ENCODE results near the gene ARL16.

The ARL16 gene

GRCh38 chr17:81683584-81684441, at the start of gene ARL16, which contains the start of gene HGS:
Gene ARL16 (minus strand): TSS chr17:81683797. CDS start chr17:81683753, 44 bp downstream.
Gene HGS (plus strand): TSS chr17:81684011. CDS start chr17:81684067, 56 bp downstream.
- DNase-seq (ENCODE audit: low read depth in 2 of 2) = peak; percentile 88 to 89

GRCh38 chr17:81727324-81728031, 43.9 kb upstream of the ARL16 start:
- no peak for DNase-seq (ENCODE audit: low read depth in 2 of 2)

GRCh38 chr17:81726004-81726403, 42.4 kb upstream of the ARL16 start:
- no peak for DNase-seq (ENCODE audit: low read depth in 2 of 2)

GRCh38 chr17:81725439-81725838, 41.8 kb upstream of the ARL16 start:
- no peak for DNase-seq (ENCODE audit: low read depth in 2 of 2)

GRCh38 chr17:81723651-81724209, 40.1 kb upstream of the ARL16 start:
- no peak for DNase-seq (ENCODE audit: low read depth in 2 of 2)

GRCh38 chr17:81722184-81723120, 38.9 kb upstream of the ARL16 start:
- no peak for DNase-seq (ENCODE audit: low read depth in 2 of 2)

GRCh38 chr17:81720267-81721071, 36.9 kb upstream of the ARL16 start:
- no peak for DNase-seq (ENCODE audit: low read depth in 2 of 2)

- DNase-seq (ENCODE audit: low read depth in 2 of 2) = no peak
These were observed 36.0 kb upstream of the ARL16 start for GRCh38 chr17:81719410-81720266.

- no peak for DNase-seq (ENCODE audit: low read depth in 2 of 2)
These were observed 34.1 kb upstream of the ARL16 start for GRCh38 chr17:81717766-81718089.

- no peak for DNase-seq (ENCODE audit: low read depth in 2 of 2)
These were observed 33.6 kb upstream of the ARL16 start for GRCh38 chr17:81717049-81717765.

GRCh38 chr17:81716674-81716996, 33.0 kb upstream of the ARL16 start:
- no peak for DNase-seq (ENCODE audit: low read depth in 2 of 2)

- no peak for DNase-seq (ENCODE audit: low read depth in 2 of 2)
These were observed 32.5 kb upstream of the ARL16 start for GRCh38 chr17:81715872-81716673.

GRCh38 chr17:81715107-81715871, 31.7 kb upstream of the ARL16 start:
- no peak for DNase-seq (ENCODE audit: low read depth in 2 of 2)

- no peak for DNase-seq (ENCODE audit: low read depth in 2 of 2)
These were observed 31.0 kb upstream of the ARL16 start for GRCh38 chr17:81714412-81715106.

- DNase-seq (ENCODE audit: low read depth in 2 of 2) = no peak
These were observed 30.2 kb upstream of the ARL16 start for GRCh38 chr17:81713556-81714411.

- DNase-seq (ENCODE audit: low read depth in 2 of 2) = no peak
These were observed 29.5 kb upstream of the ARL16 start for GRCh38 chr17:81713004-81713555.

Data from stimulated activated CD4-positive, alpha-beta T cell treated with anti-CD3 and anti-CD28 coated beads, Interleukin-1b, Interleukin-23, amount 100 ng/mL, for 1 hour (primary cell).